GM21367 (cell line): ENCODE measurements around the gene LSMEM2.
A peak's percentile ranks its signal among the peaks of the same experiment; 100 is the strongest.
"Not testable (repeated sequence)": the region's sequence is repeated elsewhere in the genome, so short reads cannot be mapped to it uniquely, and the experiment has no call there.

Source experiments
- ATAC-seq: cut with Tn5 transposase; IDR thresholded peaks from one replicate; pipeline ENCODE4 v1.9.1; 2021; ENCODE audit not compliant: unreplicated experiment

Gene LSMEM2

DNA sequence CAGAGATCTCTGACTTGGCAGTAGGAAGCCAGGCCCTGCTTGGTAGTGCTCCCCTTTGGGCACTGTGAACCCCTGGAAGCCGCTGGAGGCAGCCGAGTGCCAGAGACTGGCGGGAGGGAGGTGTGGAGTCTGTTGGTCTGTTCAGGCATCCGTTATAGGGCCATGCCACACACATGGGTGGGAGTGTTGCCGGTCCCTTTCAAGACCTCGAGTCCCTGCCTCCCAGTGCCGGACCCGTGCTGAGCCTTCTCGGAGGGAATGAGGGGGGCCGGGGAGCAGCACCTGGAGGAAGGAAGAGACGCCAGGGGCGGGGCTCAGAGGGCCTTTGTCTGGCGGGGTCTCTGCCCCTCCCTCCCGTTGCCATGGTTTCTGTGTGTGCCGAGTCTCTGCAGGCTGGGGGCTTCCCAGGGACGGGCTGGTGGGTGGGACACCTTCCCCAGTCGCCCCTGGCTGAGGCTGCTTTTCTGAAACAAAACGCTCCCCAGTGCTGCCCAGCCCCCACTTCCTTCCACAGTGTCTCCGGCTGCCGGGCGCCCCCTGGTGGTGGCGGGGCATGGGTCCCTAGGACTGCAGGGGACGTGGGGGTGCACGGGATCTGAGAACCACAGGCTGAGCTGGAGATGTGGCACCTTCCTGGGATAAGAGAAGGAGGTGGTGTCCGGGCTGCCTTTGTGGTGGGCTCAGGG, 32.9 kb upstream of the LSMEM2 start:
- peak; percentile 46 for ATAC-seq

DNA sequence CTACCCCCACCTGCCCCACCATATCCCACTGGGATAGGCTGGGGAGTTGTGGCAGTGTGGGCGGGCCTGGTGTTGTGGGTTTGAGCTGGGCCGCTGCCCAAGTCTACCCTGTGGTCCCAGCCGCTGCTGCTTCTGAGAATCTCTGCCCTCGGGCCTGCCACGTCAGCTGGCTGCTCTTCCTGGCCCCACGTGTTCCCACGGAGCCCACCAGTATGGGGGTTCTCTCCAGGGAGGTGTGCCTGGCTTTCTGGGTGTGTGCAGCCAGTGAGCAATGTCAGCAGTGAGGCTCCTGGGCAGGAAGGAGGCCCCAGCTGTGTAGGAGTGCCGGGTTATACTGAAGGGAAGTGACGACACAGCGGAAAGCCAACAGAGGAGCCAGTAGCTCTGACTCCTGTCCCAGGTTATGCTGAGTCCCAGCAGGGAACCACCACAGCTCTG, 32.4 kb upstream of the LSMEM2 start:
- ATAC-seq = peak; percentile 31

DNA sequence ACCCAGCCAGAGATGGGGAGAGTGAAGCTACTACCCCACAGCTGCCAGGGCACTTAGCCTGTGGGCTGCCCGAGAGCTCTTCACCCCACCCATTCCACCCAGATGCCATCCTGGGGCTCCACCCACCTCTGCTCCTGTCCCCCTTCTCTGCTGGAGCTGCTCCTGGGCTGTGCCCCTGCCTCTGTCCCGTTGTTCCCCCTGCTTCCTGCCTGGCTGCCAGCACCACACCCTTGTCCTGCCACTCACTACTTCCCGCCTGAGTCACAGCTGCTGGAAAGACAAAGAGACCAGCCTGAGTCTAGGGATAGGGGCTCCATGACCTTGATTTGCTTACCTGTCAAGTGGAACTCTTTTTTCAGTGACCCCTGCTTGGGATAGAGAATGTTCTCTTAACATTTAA, 30.5 kb upstream of the LSMEM2 start:
- no peak for ATAC-seq

DNA sequence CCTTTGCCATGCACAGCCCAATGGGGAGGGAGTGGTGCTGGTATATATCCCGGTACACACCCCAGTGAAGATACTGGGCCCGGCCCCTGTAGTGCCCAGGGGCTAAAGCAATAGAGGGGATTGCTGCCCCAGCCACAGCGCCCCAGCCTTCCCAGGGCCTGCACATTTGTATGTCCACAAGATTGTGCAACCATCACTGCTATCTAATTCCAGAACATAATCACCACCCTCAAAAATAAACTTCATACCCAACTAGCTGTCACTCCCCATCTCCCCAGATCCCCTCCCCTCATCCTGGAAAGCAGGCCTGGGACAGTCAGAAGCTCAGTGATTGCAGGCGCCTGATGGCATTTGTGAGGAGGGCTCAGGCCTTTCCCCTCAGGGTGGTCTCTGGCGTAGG, 29.4 kb upstream of the LSMEM2 start:
- ATAC-seq = no peak

DNA sequence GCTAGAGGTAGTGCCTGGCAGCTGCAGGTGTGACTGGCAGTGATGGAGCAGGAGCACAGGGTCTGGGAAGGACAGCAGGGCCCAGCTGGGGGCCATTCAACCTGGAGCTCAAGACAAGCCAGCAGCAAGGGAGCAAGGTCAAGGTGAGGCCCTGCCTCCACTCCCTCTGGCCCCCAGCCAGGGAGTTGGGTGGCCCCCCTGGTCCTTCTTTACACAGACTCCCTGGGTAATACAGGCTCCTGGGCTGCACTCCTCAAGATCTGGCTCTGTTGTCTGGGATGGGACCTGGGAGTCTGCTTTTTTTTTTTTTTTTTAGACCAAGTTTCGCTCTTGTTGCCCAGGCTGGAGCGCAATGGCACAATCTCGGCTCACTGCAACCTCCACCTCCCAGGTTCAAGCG, 28.4 kb upstream of the LSMEM2 start:
- ATAC-seq = no peak

DNA sequence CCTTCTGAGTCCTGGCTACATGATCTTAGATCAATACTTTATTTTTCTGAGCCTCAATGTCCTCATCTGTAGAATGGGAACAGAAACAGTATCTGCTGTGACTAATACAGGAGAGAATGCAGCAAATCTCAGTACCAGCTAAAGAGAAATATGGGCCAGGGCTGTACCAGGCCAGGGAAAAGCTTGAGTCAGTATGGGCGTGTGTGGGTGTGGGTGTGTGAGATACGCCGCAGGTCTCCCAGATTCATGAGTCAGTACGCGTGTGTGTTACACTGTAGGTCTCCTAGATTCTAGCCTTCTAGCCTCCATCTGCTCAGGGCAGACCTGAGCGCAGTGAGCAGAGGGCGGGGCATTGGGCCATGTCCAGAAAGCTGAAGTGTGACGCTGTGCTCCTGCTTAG, 27.7 kb upstream of the LSMEM2 start:
- ATAC-seq = no peak

DNA sequence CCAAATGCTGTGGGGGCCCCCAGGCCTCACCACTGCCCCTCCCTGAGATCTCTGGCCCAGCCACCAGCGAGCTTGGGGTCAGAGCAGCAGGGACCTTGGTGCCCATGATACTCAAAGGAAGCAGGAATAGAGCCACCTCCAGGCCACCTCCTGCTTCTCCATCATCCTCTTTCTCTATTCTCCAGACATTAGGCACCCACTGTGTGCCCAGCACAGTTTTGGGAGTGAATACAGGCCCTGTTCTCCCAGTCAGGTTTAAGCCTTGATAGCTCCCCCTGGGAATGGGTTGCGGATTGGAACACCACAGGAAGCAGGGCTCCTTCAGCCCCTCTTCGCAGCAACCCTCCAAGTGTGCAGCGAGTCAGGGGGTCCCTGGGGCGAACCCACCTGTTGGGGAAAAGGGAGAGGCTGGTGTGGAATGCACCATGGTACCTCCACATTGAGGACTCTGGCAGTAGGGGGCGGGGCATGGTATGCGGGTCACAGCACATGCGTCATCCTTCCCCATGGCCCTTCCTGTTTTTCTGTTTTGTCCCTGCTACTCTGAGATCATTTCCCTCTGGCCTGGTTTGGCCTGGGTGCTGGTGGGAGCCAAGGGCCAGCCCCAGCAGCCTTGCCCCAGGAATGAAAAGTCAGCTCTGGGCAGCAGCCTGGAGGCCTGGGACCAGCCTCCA, 24.2 kb upstream of the LSMEM2 start:
- no peak for ATAC-seq

DNA sequence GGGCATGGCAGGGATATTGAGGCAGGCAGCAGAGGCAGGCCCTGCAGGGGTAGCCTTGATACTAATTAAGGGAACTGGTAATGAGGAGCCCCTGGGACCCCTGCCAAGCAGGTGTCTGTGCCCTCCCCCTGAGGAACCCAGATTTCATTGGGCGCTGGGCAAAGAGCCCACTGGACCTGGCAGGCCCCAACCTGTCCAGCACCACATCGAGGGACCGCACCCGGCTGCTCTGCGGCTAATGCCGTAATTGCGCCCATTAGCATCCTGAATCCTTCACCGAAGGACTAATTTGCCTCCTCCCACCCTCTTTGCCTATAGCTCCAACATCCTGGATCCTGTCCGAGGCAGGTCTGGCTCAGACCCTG, 23.7 kb upstream of the LSMEM2 start:
- ATAC-seq = no peak

DNA sequence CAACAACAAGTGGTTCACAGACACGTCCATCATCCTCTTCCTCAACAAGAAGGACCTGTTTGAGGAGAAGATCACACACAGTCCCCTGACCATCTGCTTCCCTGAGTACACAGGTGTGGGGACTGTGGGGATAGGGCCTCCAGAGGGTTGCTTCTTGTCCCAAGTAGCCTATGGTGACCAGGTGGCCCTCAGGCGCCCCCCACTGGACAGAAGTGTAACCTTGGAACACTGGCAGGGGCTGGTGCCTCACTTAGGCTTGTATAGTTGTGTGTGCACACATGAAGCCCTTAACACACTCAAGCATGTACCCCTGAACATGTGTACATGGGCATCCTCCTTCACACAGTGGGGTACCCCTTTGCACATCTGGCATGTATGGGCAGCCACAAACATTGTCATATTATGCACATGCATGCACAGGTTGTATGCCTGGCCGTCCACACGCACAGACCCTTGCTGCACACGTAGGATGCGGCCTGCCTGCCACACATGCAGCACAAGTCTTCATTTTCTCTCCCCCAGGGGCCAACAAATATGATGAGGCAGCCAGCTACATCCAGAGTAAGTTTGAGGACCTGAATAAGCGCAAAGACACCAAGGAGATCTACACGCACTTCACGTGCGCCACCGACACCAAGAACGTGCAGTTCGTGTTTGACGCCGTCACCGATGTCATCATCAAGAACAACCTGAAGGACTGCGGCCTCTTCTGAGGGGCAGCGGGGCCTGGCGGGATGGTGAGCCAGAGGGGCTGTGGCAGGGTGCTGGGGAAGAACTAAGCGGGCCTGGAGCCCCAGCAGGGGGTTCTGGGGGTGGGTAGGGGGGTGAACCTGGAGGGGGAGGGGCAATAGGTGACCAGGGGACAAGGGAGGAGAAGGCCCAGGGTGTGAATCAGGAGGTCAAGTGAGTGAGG, 21.7 kb upstream of the LSMEM2 start:
- no peak for ATAC-seq

DNA sequence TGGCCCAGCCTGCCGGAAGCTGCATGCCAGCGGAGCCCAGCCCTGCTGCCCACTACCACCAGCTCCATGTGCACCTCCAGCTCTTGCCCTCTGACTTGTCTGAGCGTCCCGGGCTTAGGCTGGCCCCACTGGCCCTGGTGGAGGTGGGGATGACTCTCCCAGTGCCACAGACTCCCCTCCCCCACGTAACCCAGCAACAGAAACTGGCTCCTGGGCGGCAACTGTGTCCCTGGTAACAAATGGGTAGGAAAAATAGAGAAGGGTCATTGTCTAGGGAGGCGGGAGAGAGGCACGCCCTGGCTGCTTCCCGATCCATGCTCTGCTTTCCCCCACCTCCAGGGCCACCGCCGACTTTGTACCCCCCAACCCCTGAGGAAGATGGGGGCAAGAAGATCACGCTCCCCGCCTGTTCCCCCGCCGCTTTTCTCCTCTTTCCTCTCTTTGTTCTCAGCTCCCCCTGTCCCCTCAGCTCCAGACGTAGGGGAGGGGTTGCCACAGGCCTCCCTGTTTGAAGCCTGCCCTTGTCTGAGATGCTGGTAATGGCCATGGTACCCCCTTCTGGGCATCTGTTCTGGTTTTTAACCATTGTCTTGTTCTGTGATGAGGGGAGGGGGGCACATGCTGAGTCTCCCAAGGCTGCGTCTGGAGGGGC, 20.7 kb upstream of the LSMEM2 start:
- no peak for ATAC-seq

DNA sequence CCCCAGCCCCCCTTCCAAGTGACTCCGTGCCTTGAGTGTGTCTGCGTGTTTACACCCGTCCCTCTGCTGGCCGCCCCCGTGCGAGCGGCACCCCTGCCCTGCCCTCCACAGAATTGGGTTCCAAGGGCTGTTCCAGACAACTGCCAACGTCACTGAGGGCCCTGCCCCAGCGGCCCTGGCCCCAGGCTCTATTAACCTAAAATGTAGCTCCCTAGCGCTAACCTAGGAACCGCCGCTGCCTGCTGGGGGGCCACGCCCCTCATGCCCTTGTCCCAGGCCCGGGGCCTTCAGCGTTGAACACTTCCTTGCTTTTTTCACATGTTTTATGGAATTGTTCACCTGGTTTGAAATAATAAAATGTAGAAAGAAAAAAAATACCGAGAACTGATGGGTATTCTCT, 19.9 kb upstream of the LSMEM2 start:
- no peak for ATAC-seq

DNA sequence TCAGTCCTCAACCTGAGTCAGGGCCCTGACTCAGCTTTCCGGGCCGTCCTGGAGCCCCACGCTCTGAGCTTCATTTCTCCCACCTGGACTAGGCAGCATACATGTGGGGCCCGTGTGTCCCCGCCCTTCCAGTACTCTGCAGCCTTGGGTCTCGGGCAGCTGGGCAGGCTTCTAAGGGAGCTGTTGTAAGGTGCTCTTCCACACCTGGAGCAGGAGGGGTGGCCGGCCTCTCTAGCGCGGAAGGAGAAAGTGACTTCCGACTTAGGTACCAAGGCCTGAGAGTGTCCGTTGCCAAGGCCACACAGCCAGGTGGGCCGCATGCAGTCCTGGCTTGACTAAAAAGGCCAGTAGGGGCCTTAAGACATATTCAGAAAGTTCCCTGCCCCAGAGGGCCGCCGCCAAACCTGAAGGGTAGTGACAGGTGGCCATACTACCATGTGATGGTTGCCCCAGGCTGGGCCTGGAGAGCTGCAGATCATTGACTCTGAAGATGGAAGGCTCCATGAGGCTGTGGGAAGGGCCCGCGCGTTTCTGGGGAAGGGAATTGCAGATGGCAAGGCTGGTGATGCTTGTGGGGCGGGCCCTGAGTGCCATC, 19.4 kb upstream of the LSMEM2 start:
- peak; percentile 11 for ATAC-seq

DNA sequence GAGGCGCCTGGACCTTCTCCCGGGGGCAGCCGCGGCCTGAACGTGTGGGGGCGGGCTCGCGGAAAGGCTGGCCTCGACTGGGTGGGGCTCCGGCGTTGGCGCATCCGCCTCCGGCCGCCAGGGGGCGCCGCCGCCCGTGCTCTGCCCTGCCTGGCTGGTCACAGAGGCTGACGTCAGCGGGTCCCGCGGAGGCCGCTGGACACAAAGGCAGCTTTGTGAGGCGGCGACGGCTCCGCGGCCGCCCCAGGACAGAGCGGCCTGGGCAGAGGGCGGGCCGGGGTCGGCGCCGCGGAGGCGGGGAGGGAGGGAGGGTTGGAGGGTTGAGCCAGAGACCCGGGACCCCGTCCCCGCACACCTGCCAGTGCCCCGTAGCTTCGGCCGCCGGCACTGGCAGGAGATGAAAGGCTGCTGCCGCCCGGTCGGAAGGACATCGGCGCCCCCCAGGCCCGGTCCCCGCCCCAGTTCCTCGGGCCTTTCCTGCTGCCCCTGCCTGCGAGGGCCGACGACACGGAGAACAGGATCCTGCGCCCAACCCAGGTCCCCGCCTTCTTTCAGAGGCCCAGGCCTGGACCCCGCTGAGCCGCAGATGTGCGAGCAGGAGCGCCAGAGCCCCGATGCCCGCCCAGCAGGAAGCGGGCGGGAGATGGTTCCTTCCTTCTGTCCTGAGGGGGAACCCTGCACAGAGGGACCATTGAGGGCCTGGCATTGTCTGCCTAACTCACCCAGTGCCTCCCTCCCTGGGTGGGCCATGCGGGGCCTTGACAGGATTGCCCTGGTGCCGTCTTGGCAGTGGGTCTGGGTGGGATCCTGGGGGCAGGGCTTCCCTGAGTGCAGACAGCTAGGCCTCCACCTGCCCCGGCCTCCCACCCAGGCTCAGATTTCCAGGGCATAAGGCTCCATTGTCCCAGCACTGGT, 18.6 kb upstream of the LSMEM2 start:
- ATAC-seq = peak; percentile 81

DNA sequence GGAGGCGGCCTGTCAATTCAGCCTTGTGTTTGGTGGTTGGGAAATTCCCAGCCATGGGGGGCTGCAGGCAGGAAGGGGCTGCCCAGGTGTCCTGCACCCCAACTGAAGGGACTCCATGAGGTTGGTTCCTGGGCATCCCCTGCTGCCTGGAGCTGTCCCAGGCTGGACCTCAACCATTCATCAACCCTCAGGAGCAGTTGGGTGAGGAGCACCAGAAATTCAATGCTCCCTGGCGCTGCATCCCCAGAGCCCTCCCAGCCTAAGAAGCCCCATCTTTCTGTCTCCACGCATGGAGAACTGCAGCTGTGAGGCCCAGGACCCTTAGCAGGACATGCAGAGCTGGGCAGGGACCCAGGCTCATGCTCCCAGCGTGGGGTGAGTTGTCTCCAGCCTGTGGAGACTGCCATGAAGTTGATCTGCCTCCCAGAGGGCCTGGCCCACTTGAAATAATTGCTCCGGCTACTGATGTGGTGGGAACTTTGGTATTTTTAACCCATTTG, 17.9 kb upstream of the LSMEM2 start:
- ATAC-seq = no peak

DNA sequence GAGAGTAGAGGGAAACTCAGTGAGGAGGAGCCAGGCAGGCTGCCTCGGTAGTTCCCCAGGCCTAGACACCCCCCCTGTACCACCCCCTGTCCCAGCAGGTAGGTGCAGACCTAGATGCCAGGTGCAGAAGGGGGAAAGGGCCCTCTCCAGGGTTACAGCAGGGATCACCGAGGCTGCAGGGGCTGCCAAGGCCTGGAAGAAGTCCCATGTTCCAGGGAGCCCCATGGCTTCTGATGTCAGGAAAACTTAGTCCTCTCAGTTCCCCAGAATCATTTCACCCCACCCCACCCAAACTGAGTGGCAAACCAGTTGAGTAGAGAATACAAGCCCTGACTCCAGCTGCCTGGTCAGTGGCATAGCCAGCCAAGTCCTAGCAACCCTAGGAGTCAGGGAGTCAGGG, 17.4 kb upstream of the LSMEM2 start:
- ATAC-seq = no peak

DNA sequence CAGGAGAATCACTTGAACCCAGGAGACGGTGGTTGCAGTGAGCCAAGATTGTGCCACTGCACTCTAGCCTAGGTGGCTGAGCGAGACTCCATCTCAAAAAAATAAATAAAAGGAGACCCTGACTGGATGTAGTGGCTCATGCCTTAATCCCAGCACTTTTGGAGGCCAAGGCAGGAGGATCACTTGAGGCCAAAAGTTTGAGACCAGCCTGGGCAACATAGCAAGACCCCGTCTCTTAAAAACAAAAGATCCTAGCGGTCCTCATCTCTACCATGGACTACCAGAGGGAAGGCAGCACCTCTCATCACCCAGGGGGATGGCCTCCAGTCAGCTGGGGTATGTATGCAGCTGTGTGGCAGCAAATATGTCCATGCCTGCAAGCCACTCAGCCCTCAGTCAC, 16.7 kb upstream of the LSMEM2 start:
- not testable (repeated sequence) for ATAC-seq

DNA sequence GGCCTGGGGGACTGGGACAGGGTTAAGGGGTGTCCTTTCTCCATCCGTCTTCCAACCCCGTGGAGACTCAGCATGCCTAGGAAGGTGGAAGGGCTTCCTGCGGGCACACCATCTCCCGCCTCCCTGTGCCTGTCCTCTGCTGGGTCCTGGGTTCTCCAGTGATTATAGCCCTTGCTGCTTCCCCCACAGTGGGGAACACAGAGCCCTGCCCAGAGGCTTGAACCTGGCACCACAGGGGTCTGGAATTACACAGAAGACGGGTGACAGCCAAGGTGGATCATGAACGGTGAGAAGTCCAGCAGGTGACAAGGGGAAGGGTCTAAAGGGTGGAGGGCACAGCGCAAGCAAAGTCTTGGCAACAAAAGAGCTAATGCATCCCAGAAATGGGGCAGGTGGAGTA, 16.1 kb upstream of the LSMEM2 start:
- ATAC-seq = no peak

DNA sequence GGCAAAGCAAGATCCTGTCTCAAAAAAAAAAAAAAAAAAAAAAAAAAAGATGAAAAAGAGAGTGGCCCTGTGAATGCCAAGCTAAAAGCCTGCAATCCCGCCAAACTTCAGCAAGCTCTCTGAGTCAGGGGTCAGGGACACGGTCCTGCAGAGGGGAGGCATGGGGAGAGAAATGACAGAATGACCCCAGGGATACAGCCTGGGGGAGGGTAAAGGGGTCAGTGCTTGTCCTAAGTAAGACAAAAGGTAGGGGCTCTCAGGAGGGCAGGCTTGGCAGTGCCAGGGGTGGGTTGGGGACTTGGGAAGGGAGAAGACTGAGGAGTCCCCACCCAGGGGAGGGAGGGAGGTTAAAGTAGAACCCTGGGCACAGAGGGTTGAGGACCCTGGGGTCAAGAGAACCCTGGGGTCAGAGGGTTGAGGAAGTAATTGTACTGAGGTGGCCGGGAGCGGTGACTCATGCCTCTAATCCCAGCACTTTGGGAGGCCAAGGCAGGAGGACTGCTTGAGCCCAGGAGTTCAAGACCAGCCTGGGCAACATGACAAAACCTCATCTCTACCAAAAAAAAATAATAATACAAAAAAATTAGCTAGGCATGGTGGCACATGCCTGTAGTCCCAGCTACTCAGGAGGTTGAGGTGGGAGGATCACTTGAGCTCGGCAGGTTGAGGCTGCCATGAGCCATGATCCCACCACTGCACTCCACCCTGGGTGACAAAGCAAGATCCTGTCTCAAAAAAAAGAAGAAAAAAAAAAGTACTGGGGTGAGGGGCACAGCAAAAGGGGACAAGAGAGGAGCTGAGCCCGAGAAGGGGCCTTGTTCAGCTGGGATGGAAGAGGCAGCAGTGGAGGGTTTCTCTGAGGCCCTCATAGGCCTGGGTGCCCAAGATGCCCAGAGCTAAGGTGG, 15.2 kb upstream of the LSMEM2 start:
- ATAC-seq = no peak
